Pericardium fibroblast (primary cell): Measurements from ENCODE around the gene MAN1C1. TPM values are rescaled to one million over a fixed set of nuclear protein-coding genes. Genes with fewer than 3 reads are reported as not detected.

Experiments
- total RNA-seq: library from RNA; depleted of rRNA; stranded (reverse); fragments of >200 nt; gene quantifications from 2 replicates; pipeline ENCODE4 v1.2.3, GENCODE V29; 2015

Gene MAN1C1
- total RNA-seq = 32.4 and 47.8 TPM in 2 replicates

DNA sequence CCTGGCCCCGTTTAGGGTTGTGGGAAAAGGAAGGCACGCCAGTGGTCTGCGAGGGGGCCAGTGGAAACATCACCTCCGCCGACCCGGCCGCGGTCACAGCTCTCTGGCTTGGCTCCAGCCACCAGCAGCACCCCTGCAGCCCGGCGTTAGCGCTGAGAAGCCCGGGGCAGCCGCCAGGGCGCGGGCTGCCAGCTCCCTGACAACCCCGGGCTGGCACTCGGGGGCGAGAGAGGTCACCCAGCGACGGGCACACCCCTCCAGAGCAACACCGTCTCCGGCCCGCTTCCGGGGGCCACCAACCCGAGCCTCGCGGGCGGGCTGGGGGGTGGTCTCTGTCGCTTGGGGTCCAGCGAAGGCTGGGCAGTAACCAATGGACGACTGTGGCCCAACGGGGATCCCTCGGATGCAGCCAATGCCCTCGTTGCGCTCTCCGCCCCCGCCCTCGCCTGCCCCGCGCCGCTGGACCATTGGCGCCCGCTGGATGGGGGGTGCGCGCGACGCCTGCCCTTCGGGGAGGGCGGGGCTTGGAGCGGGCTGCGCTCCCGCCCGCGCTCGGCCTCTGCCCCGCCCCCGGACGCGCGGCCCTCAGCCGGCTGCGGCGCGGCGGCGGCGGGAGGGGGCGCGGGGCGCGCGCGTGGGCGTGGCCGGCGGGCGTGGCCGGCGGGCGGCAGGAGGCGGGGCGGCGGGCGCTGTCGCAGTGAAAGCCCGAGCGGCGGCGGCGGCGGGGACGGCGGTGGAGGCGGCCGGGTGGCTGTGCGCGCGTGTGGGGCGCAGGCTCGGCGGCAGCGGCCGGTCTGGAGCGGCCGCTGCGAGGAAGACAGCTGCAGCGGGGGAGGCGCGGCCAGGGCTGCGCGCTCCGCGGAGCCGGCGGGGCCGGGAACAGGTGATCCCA, at the start of gene MAN1C1:
Gene MAN1C1 (plus strand): TSS at position 697 of the 892 bp plus-strand sequence. CDS start 1,007 bp downstream, outside the sequence.

DNA sequence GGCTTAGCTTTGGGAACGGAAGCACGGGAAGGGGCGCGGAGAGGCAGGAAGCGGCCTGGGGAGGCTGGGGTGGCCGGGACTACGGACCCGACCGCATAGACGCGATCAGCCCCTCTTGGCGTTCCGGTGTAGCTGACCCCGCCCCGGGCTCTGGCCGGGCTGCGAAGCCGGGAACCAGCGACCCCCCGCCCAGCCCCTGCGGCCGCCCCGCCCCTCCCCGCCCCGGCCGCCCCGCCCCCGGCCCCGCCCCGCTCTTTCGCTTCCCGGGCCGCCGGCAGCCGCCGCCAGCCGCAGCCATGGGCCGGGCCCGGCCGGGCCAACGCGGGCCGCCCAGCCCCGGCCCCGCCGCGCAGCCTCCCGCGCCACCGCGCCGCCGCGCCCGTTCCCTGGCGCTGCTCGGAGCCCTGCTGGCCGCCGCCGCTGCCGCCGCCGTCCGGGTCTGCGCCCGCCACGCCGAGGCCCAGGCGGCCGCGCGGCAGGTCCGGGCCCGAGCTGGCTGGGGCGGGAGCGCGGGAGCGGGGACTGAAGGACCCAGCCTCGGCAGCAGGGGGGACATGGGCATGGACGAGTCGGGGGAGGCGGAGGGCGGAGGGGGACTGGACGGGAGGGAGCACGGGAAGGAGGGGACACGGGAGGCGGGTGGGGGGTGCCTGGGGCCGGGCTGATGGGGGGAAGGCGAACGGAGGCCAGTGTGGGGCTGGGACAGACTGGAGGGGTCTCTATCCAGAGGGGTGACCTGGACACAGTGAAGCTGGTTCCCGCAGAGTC, 183.5 kb downstream of the MAN1C1 start, which contains the start of gene SELENON:
Gene SELENON (plus strand): TSS at position 259 of the 768 bp plus-strand sequence. CDS start 38 bp downstream, at position 297.

DNA sequence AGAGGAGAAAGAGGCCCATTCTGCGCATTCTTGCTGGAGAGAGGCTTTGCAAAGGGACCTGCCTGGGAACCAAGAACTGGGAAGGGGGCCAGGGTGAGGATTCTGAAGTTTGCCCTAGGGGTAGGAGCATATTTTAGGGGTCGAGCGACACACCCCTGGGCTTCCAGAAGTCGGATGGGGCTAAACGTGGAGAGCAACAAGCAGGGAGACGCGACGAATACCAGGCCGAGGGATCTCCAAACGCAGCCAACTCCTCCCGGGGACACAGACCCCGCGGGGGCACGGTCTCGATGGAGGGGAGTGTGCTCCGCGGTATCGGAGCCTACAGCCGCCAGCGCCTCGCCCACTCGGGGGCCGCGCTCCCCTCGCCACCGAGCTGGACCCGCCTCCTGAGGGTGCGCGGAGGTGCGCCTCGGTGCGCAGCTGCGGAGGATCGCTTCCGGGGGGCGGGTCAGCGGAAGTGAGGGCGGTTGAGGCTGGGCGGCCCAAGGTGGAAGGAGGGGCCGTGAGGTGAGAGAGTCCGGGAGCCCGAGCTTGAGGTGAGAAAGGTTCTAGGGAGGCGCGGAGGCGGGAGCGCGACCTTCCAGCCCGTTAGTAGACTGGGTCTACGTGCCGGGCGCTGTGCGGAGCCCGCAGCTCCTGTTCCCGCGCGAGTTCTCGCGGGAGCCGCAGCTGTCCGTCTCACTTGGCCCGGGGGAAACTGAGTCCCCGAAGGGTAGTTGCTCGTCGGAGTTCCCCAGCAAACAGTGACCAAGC, 203.1 kb downstream of the MAN1C1 start, which contains the start of gene MTFR1L:
Gene MTFR1L (plus strand): TSS at position 464 of the 756 bp plus-strand sequence. CDS start 3,151 bp downstream, outside the sequence.

Other genes starting within 250 kb of the MAN1C1 start
- 0.09 and 1.2 TPM in 2 replicates for gene RHCE, start 196.0 kb upstream of the MAN1C1 start, total RNA-seq
- 8.5 and 14.2 TPM in 2 replicates for gene MACO1, start 185.9 kb upstream of the MAN1C1 start, total RNA-seq
- 12.3 and 32.7 TPM in 2 replicates for gene LDLRAP1, start 73.2 kb upstream of the MAN1C1 start, total RNA-seq
- 50.8 and 67.0 TPM in 2 replicates for gene SELENON, start 183.4 kb downstream of the MAN1C1 start, total RNA-seq
- gene MTFR1L, start 203.2 kb downstream of the MAN1C1 start, total RNA-seq = 47.6 and 48.3 TPM in 2 replicates
- gene AUNIP, start 242.7 kb downstream of the MAN1C1 start, total RNA-seq = 0.58 TPM in 1 of 2 replicates, not detected in the other